Activated CD4-positive, CD25-positive, alpha-beta regulatory T cell treated with anti-CD3 and anti-CD28 coated beads, Interleukin-2, amount 50 U/mL, for 72 hours (primary cell): ENCODE results near the gene PWP1.

Source experiments
- DNase-seq: peaks from one replicate; pipeline ENCODE4 v3.0.0; 2021

Gene PWP1

GRCh38 chr12:107685360-107686248 is at the start of gene PWP1:
PWP1 (plus strand) TSS chr12:107685799; CDS start chr12:107685900, 101 bp downstream.
- peak; percentile 94 for DNase-seq

- DNase-seq: no peak
Measured at GRCh38 chr12:107641154-107641553, 44.4 kb upstream of the PWP1 start.

- no peak for DNase-seq
Measured at GRCh38 chr12:107642240-107642639, 43.4 kb upstream of the PWP1 start.

GRCh38 chr12:107645630-107646333 is 39.8 kb upstream of the PWP1 start:
- no peak for DNase-seq

- DNase-seq: no peak
Measured at GRCh38 chr12:107646436-107646835, 39.2 kb upstream of the PWP1 start.

DNA sequence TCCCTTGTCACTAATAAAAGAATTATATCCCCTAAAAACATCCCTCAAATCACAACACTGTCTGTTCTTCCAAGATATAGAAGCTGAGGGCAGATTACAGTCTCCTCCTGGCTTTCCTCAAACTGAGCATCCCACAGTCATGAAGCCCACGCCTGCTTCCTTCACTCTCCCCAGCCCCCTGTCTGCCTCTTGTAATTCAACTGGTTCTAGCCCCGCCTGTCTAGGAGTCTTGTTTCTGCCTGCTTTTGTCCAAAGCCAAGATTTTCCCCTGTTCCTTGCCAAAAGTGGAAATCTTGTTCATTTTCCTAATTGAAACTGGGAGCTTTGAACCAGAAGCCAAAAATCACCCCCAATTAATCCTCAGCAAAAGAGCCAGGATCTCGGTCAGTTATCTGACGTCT is 35.9 kb upstream of the PWP1 start:
- no peak for DNase-seq

- DNase-seq: no peak
Measured at GRCh38 chr12:107650977-107651376, 34.6 kb upstream of the PWP1 start.

- DNase-seq: no peak
Measured at GRCh38 chr12:107651571-107652449, 33.8 kb upstream of the PWP1 start.

DNA sequence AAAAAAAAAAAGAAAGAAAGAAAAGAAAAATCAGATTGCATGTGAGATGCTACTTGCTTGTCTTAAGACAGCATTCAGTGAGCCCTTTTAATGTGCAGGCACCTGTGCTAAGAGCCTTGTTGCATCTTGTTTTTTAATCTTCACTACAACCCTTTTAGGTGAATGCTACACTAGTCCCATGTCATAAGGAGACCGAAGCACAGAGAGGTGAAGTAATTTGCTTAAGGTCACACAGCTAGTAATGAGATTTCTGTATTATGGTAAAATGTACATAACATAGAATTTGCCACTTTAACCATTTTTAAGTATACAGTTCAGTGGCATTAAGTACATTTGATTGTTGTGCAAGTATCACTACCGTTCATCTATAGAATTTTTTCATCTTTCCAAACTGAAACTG is 32.1 kb upstream of the PWP1 start:
- DNase-seq: no peak

- DNase-seq: no peak
Measured at GRCh38 chr12:107654873-107655272, 30.7 kb upstream of the PWP1 start.

DNA sequence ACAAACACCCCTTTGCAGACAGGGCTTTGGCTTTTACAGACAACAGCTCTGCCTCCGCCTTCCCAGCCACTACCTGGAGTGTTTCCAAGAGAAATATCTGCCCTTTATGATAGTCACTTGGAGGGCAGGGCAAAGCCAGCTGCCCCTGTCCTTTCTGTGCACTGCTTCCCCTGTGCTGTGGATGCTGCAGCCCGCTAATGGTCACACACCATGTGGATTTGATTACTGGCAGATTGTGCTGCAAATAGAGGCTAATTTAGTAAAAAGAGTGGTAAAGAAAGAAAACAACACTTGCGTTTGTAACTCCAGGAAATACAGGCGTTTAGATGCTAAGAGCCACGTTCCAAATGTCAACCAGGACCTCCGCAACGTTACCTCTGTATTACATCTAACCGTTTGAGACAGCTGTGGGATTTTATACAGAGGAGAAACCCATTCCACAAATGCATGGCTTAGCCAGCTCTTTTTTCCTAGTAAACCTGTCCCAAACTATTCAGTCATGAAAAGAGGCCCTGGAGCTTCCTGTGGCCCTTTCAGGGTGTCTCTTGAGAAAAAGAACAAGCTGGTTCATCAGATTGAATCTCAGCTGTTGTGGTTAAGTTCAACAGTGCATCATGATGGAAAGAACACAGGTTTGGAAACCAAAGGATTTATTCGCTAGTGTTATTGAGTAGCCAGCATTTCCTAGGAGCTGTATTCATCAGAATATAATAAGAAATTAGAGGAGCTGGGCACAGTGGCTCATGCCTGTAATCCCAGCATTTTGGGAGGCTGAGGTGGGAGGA is 30.1 kb upstream of the PWP1 start:
- DNase-seq: no peak

DNA sequence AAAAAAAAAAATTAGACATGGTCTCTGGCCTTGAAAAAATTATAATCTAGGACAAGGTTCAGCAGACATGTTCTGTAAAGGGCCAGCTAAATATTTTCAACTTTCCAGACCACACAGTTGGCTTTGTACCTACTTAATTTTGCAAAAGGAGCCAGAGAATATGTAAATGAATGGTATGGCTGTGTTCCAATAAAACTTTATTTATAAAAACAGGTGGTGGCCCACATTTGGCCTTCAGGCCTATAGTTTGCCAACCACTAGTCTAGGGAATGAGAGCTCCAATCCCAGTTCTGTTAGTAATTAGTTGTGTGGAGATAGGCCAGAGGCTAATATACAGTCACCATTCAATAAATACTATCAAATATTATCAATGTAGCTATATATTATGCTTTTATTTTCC is 29.3 kb upstream of the PWP1 start:
- DNase-seq: no peak

- DNase-seq: no peak
Measured at GRCh38 chr12:107657133-107657532, 28.5 kb upstream of the PWP1 start.

- no peak for DNase-seq
Measured at GRCh38 chr12:107657621-107658020, 28.0 kb upstream of the PWP1 start.

- DNase-seq: no peak
Measured at GRCh38 chr12:107660235-107660634, 25.4 kb upstream of the PWP1 start.

DNA sequence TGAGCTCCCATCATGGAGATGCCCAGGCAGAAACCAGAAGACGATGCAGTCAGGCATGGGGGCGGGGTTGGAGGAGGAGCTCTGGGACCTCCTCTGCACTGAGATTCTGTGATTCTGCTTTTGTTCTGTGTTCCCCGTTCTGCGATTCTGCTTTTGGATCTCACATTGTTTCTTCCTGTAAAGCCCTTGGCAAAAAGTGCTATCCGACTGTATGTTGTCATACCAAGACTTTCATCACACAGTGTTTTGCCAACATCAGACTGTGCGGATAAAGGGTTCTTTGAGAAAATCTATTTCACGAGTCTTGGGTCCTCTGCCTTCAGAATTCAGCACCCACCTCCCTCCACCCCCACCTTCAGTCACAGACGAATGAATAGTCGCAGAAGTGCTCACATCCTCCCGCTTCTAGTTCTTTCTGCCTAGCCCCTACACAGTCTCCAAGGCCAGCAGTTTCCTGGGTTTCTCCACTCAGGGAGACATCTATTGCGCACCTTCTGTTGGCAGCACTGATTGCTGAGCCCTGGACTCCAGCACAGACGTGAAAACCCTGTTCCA is 24.7 kb upstream of the PWP1 start:
- DNase-seq: no peak

DNA sequence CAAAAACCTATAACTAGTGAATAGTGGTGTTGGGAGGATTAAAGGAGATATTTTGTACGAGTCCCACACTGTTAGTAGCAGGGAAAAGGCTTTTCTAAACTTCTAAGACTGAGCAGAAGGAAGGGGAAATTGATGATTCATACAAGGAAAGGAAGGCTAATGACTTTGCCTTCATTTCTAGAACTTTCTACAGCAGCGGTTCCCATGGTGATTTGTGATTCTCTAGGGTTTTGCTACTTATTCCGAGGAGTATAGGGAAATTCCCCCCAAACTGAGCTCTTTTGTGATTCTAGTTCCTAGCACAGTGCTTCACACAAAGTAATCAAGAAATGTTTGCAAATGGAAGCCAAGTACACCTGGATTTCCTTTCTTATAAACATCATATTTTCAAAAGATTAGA is 23.8 kb upstream of the PWP1 start:
- no peak for DNase-seq

- DNase-seq: no peak
Measured at GRCh38 chr12:107662484-107662883, 23.1 kb upstream of the PWP1 start.

DNA sequence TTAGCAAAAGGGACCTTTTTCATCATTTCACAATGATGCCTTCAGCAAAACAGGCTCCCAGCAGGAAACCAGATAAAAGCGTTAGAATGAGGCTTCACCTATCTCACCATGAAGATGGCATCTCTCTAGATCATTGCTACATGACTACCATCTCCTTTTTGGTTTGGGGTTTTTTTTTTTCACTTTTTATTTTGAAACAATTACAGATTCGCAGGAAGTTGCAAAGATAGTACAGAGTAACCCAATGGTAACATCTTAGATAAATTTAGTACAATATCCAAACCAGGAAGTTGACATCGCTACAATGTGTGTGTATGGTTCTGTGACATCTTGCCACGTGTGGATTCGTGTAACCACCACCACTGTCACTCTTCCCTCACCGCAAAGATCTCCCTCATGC is 22.3 kb upstream of the PWP1 start:
- no peak for DNase-seq

GRCh38 chr12:107666009-107666408 is 19.6 kb upstream of the PWP1 start:
- DNase-seq: no peak

- no peak for DNase-seq
Measured at GRCh38 chr12:107667464-107667863, 18.1 kb upstream of the PWP1 start.
